NCI-H128 (cell line): ENCODE measurements around the gene SERPINH1.

ENCODE experiments used
- DNase-seq: peaks from one replicate; lab custom pipeline; 2025; ENCODE audit not compliant: unreplicated experiment; lab: John Stamatoyannopoulos, UW

The SERPINH1 gene

GRCh38 chr11:75532200-75533048 lies 29.6 kb upstream of the SERPINH1 start:
- DNase-seq: peak; percentile 88

GRCh38 chr11:75533896-75534258 lies 28.2 kb upstream of the SERPINH1 start:
- no peak for DNase-seq

DNA sequence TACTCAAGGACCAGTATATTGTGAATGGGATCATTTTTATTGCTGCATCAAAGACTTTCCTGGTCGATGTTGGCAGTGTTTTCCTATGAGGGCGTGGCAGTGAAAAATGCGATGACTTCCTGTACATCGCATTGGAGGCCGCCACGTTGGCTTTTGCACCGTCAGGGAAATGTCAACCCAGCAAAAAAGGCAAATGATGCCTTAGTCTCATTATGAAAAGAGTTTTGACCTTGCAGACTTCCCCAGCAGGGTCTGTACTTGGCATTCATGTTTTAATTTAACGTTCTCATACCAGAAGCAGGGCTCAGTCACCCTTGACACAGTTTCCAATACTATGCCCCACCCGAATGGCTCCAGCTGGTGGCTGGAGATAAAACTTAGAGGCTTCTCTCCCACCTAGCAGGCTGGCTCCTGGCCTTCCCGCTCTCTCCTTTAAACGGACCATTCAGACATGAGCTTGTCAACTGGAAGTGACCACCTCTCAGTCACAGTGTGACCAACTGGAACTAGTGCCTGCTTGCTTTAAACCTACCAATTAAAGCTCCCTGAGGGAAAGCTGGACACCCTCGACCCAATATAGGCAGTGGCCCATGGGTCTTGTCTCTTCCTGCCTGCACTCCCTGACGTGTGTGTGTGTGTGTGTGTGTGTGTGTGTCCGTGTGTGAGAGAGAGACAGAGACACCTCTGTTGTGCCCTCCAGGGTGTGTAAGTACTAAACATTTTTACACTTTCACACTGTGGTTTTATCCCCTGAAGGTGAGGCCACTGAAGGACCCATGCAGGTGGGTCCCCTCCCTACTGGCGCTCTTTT lies 27.6 kb upstream of the SERPINH1 start:
- DNase-seq: no peak

- no peak for DNase-seq
These were observed 27.0 kb upstream of the SERPINH1 start for GRCh38 chr11:75535071-75535470.

GRCh38 chr11:75536786-75537641 lies 25.0 kb upstream of the SERPINH1 start:
- no peak for DNase-seq

DNA sequence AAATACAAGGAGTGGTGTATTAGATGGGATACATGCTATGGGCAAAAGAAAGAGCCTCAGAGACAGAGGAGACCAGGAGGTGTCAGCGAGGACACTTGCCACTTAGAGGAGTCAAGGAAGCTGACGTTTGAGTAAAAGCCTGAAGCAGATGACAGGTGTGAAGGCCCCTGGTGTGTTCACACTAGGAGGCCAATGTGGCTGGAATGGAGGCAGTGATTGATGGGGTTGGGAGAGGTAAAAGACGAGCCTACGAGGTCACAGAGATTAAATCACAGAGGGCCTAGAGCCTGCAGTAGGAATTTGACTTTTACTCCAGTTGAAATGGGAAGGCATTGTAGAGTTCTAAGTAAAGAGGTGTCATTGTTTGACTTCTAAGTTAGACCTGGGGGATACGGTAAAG lies 24.3 kb upstream of the SERPINH1 start:
- no peak for DNase-seq

- DNase-seq: no peak
These were observed 23.7 kb upstream of the SERPINH1 start for GRCh38 chr11:75538150-75538942.

DNA sequence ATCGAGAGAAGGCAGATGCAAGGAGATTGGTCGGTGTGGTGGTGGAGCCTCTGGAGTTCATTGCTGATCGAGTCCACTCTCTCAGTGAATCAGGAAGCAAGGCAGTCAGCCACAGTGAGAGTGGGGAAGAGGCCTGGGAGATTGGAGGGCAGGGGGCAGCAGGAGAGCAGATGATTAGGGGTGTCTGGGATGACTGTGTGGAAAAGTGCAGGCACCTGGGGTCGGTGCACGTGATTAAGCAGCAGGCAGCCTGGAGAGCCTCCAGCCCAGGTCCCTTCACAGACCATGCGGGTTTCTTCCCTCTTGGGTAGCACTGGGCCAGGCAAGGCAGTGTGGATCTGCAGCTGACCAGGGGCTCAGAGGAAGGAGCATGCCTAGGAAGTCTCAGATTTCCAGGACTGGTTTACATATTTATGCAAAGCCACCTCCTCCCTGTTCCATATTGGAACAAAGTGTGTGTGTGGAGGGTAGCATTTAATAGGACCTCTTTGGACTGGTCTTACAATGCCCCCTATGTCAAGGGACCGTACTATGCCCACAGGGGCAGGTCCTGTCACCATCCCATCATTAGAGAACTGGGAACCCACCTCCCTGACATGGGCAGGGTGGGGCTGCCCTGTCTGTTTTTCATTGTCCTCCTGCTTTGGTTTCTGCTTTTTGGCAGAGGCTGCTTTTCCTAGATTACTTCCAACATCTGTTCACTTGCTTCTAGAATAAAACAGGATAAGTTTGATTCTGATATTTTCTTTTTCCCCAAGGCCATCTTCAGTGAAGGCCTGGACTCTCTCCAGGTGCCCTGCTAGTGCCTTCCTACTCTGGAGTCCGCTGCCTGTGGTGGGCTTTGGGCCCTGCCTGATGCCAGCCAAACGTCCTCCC lies 22.4 kb upstream of the SERPINH1 start:
- no peak for DNase-seq

DNA sequence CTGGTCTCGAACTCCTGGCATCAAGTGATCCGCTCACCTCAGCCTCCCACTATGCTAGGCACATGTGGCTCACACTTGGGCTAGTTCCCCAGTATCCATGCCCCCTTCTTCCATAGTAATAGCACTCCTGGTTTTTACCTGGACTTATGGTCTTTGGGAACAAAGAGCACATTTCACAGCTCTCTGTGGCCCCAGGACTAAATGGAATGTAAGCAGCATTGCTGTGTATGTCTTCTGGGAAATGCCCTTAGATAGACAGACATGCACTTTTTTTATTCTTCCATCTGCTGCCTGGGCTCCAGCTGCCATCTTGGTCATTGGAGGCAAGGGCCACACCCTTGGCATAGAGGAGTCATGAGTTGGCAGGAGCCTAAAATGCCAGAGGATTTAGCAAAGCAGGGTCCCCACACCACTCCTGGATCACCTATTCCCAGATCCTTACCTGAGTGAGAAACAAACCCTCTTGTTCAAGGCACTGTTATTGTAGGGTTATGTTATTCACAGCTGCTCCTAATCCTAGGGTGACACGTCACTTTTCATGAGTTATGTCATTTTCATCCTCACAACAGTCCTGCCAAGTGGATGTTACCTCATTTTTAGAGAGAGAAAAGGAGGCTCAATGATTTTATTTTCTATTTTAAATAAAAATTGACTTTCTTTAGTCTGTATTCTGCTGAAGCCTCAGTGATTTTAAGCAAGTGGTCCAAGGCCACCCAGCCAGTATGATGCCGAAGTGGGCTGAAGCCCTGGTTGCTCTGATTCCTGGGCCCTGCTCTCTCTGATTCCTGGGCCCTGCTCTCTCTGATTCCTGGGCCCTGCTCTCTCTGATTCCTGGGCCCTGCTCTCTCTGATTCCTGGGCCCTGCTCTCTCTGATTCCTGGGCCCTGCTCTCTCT lies 20.6 kb upstream of the SERPINH1 start:
- no peak for DNase-seq

- DNase-seq: no peak
These were observed 20.0 kb upstream of the SERPINH1 start for GRCh38 chr11:75542088-75542438.

DNA sequence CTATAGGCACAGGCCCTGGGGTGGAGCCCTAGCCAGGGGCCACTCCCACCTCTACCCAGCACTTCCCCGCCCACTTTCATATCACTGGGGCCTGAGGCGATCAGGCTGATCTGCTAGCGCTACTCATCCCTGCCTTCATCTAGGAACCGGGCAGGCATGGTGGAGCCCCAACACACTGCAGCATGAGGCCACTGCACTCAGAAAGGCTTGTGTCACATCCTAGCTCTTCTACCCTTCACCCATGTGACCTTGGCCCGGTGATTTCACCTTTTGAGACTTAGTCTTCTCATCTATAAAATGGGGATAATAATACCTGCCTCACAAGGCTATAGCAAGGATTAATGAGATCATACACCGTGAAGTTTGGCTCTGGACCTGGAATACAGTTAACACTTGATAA lies 18.2 kb upstream of the SERPINH1 start:
- DNase-seq: no peak

- DNase-seq: no peak
These were observed 14.9 kb upstream of the SERPINH1 start for GRCh38 chr11:75547177-75547576.

GRCh38 chr11:75547617-75548058 lies 14.4 kb upstream of the SERPINH1 start:
- DNase-seq: peak; percentile 15

DNA sequence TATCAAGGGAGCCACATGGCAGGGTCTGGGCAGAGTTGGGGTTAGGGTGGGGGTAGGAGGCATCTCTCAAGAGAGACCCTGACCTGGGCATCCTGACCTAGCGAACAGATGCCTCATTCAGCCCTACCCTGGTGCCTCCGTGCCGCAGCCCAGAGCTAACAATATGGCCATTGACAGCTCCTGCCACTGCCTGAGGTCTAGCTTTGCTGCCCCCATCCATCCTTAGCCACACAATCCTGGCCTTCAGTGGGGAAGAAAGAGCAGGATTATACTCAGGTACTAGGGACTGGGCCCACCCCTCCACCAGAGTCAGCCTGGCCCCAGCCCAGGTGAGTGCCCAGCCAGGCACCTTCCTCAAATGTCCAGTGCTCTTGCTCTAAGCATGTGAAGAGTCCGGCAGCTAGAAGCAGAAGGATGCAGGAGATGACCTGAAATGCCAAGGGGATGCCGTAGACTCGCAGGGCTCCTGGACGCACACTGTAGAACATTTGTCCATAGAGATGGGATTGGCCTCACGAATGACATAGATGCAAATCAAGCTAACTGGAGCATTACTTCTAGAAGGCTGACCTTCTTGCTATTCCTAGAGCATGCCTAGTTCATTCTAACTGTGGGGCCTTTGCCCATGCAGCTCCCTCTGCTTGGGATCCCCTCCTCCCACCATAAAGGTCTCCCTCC lies 13.3 kb upstream of the SERPINH1 start:
- DNase-seq: no peak

DNA sequence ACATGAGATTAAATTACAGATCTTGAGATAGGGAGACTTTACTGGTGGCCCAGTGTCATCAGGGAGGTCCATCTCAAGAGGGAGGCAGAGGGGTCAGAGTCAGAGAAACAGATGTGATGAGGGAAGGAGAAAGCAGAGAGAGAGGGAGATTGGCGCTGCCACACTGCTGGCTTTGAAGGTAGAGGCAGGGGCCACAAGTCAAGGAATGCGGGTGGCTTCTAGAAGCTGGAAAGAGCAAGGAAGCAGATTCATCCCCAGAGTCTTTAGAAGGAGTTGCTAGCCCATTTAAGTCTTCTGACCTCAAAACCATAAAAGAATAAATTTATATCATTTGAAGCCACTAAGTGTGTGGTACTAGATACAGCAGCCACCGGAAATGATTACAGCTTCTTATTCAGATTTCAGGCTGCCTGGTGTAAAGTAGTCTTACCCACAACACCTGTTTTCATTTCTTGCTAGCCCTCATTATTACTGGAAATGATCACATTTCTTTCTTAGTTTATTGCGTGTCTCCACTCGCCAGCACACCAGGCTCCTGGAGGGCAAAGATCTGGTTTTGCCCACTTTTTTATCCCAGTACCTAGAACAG lies 12.6 kb upstream of the SERPINH1 start:
- no peak for DNase-seq

GRCh38 chr11:75553182-75553581 lies 8.9 kb upstream of the SERPINH1 start:
- DNase-seq: no peak

DNA sequence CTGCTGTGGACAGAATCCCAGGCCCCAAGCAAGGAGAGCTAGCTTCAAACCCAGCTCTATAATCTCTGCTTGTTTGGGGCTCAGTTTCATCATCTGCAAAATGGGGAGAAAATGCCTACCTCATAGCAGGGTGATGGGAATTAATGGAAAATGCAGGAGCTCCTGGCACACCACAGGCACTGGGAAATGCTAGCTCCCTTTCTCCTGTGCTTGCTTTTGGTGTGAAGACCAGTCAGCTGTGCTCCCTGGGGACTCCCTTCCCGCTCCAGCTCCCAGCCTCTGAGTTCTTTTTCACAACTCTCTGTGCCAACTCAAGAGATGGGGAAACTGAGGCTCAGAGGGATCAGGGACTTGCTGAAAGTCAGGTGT lies 8.2 kb upstream of the SERPINH1 start:
- DNase-seq: no peak
